ENCODE results near the gene TLN1. TPM values are rescaled to one million over a fixed set of nuclear protein-coding genes. Genes with fewer than 3 reads are reported as not detected.
A peak's percentile ranks its signal among the peaks of the same experiment; 100 is the strongest.

Gene TLN1
- total RNA-seq, 1 experiment from 2014 or later, result 109 TPM

DNA sequence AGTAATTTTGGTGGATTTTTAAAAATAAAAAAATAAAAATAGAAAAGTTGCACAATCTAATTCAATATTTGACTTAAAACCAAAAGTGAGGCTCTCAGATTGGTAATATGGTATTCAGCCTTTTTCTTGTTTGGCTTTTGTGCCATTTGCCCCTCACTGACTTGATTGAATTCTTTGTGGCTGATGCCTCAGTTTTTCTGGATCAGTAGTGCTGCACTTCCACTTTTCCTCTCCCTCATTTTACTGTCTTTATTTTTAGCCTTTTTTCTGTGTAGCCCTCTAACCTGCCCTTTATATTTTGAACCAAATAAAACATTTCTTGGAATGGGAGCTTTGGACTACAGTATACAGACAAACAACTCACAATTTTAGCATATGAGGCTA is 25.9 kb upstream of the TLN1 start:
- Mint-ChIP-seq H3K36me3 (peaks cover 13% of the 10 kb centered on the region), H3K27ac (no peak overlapping the region; the same call in 1 of the 2 replicates), H3K9me3 (no peaks in the 10 kb centered on the region), H3K4me3 (peak overlapping the region; percentile 89), H3K27me3 (ENCODE audit: low read depth) (no peaks in the 10 kb centered on the region), H3K4me1 (peaks cover 37% of the 10 kb centered on the region)
- CTCF ChIA-PET, result no interaction called here
- POLR2A ChIA-PET, result no interaction called here
- DNase-seq (ENCODE audit: low spot score), result no peak
- TF ChIP-seq, protein P1, sequence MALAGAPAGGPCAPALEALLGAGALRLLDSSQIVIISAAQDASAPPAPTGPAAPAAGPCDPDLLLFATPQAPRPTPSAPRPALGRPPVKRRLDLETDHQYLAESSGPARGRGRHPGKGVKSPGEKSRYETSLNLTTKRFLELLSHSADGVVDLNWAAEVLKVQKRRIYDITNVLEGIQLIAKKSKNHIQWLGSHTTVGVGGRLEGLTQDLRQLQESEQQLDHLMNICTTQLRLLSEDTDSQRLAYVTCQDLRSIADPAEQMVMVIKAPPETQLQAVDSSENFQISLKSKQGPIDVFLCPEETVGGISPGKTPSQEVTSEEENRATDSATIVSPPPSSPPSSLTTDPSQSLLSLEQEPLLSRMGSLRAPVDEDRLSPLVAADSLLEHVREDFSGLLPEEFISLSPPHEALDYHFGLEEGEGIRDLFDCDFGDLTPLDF (CRISPR knock-in tag; IDR thresholded peaks at IDR 0.05), result no peak
- TF ChIP-seq, protein P2, sequence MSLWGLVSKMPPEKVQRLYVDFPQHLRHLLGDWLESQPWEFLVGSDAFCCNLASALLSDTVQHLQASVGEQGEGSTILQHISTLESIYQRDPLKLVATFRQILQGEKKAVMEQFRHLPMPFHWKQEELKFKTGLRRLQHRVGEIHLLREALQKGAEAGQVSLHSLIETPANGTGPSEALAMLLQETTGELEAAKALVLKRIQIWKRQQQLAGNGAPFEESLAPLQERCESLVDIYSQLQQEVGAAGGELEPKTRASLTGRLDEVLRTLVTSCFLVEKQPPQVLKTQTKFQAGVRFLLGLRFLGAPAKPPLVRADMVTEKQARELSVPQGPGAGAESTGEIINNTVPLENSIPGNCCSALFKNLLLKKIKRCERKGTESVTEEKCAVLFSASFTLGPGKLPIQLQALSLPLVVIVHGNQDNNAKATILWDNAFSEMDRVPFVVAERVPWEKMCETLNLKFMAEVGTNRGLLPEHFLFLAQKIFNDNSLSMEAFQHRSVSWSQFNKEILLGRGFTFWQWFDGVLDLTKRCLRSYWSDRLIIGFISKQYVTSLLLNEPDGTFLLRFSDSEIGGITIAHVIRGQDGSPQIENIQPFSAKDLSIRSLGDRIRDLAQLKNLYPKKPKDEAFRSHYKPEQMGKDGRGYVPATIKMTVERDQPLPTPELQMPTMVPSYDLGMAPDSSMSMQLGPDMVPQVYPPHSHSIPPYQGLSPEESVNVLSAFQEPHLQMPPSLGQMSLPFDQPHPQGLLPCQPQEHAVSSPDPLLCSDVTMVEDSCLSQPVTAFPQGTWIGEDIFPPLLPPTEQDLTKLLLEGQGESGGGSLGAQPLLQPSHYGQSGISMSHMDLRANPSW (CRISPR knock-in tag; conservative IDR thresholded peaks at IDR 0.05; ENCODE audit: low read depth), result no peak
- TF ChIP-seq, protein P3, sequence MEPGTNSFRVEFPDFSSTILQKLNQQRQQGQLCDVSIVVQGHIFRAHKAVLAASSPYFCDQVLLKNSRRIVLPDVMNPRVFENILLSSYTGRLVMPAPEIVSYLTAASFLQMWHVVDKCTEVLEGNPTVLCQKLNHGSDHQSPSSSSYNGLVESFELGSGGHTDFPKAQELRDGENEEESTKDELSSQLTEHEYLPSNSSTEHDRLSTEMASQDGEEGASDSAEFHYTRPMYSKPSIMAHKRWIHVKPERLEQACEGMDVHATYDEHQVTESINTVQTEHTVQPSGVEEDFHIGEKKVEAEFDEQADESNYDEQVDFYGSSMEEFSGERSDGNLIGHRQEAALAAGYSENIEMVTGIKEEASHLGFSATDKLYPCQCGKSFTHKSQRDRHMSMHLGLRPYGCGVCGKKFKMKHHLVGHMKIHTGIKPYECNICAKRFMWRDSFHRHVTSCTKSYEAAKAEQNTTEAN (CRISPR knock-in tag; IDR thresholded peaks at IDR 0.05), result no peak
- TF ChIP-seq, protein P4, sequence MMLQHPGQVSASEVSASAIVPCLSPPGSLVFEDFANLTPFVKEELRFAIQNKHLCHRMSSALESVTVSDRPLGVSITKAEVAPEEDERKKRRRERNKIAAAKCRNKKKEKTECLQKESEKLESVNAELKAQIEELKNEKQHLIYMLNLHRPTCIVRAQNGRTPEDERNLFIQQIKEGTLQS (CRISPR knock-in tag; conservative IDR thresholded peaks at IDR 0.05), result no peak
- TF ChIP-seq ZNF121 (CRISPR knock-in tag; IDR thresholded peaks at IDR 0.05) (no peak), MXD4 (CRISPR knock-in tag; IDR thresholded peaks at IDR 0.05; ENCODE audit: borderline replicate concordance) (no peak), NR2C2 (CRISPR knock-in tag; IDR thresholded peaks at IDR 0.05) (no peak), ZNF317 (CRISPR knock-in tag; IDR thresholded peaks at IDR 0.05; ENCODE audit: borderline replicate concordance, low read depth) (no peak), ESRRA (CRISPR knock-in tag; IDR thresholded peaks at IDR 0.05; ENCODE audit: borderline replicate concordance) (no peak), ELF4 (CRISPR knock-in tag; IDR thresholded peaks at IDR 0.05; ENCODE audit: low read depth) (no peak), HMGA2 (CRISPR knock-in tag; IDR thresholded peaks at IDR 0.05) (no peak)
- TF ChIP-seq, protein P5, sequence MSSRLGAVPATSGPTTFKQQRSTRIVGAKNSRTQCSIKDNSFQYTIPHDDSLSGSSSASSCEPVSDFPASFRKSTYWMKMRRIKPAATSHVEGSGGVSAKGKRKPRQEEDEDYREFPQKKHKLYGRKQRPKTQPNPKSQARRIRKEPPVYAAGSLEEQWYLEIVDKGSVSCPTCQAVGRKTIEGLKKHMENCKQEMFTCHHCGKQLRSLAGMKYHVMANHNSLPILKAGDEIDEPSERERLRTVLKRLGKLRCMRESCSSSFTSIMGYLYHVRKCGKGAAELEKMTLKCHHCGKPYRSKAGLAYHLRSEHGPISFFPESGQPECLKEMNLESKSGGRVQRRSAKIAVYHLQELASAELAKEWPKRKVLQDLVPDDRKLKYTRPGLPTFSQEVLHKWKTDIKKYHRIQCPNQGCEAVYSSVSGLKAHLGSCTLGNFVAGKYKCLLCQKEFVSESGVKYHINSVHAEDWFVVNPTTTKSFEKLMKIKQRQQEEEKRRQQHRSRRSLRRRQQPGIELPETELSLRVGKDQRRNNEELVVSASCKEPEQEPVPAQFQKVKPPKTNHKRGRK (CRISPR knock-in tag; IDR thresholded peaks at IDR 0.05; ENCODE audit: borderline replicate concordance), result no peak
- TF ChIP-seq, protein P6, sequence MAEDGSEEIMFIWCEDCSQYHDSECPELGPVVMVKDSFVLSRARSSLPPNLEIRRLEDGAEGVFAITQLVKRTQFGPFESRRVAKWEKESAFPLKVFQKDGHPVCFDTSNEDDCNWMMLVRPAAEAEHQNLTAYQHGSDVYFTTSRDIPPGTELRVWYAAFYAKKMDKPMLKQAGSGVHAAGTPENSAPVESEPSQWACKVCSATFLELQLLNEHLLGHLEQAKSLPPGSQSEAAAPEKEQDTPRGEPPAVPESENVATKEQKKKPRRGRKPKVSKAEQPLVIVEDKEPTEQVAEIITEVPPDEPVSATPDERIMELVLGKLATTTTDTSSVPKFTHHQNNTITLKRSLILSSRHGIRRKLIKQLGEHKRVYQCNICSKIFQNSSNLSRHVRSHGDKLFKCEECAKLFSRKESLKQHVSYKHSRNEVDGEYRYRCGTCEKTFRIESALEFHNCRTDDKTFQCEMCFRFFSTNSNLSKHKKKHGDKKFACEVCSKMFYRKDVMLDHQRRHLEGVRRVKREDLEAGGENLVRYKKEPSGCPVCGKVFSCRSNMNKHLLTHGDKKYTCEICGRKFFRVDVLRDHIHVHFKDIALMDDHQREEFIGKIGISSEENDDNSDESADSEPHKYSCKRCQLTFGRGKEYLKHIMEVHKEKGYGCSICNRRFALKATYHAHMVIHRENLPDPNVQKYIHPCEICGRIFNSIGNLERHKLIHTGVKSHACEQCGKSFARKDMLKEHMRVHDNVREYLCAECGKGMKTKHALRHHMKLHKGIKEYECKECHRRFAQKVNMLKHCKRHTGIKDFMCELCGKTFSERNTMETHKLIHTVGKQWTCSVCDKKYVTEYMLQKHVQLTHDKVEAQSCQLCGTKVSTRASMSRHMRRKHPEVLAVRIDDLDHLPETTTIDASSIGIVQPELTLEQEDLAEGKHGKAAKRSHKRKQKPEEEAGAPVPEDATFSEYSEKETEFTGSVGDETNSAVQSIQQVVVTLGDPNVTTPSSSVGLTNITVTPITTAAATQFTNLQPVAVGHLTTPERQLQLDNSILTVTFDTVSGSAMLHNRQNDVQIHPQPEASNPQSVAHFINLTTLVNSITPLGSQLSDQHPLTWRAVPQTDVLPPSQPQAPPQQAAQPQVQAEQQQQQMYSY (CRISPR knock-in tag; IDR thresholded peaks at IDR 0.05), result no peak
- TF ChIP-seq, protein P7, sequence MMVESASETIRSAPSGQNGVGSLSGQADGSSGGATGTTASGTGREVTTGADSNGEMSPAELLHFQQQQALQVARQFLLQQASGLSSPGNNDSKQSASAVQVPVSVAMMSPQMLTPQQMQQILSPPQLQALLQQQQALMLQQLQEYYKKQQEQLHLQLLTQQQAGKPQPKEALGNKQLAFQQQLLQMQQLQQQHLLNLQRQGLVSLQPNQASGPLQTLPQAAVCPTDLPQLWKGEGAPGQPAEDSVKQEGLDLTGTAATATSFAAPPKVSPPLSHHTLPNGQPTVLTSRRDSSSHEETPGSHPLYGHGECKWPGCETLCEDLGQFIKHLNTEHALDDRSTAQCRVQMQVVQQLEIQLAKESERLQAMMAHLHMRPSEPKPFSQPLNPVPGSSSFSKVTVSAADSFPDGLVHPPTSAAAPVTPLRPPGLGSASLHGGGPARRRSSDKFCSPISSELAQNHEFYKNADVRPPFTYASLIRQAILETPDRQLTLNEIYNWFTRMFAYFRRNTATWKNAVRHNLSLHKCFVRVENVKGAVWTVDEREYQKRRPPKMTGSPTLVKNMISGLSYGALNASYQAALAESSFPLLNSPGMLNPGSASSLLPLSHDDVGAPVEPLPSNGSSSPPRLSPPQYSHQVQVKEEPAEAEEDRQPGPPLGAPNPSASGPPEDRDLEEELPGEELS (CRISPR knock-in tag; IDR thresholded peaks at IDR 0.05), result no peak
- TF ChIP-seq, protein P8, sequence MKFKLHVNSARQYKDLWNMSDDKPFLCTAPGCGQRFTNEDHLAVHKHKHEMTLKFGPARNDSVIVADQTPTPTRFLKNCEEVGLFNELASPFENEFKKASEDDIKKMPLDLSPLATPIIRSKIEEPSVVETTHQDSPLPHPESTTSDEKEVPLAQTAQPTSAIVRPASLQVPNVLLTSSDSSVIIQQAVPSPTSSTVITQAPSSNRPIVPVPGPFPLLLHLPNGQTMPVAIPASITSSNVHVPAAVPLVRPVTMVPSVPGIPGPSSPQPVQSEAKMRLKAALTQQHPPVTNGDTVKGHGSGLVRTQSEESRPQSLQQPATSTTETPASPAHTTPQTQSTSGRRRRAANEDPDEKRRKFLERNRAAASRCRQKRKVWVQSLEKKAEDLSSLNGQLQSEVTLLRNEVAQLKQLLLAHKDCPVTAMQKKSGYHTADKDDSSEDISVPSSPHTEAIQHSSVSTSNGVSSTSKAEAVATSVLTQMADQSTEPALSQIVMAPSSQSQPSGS (CRISPR knock-in tag; IDR thresholded peaks at IDR 0.05; ENCODE audit: borderline replicate concordance, low read depth), result no peak
- ATAC-seq, result no peak

Data from WTC11 (cell line).